Stimulated activated naive CD8-positive, alpha-beta T cell treated with anti-CD3 and anti-CD28 coated beads, Interleukin-15, amount 100 ng/mL, for 72 hours (primary cell): ENCODE measurements around the gene YIPF1.

Experiments
- ATAC-seq: fragments of 150-1000 bp; cut with Tn5 transposase; 2 replicates; pipeline ENCODE4 v1.10.0; 2021; ENCODE audit warnings: mild to moderate bottlenecking, moderate library complexity
- DNase-seq, 2 donors: peaks; one replicate each; pipeline ENCODE4 v3.0.0; 2021 to 2022
- H3K27ac Mint-ChIP-seq, 2 donors: one replicate each; pipeline ENCODE4 v1.8.0; 2022; ENCODE audit warnings: mild to moderate bottlenecking in 2 of 2, mixed read lengths in 2 of 2, moderate library complexity in 2 of 2
- H3K27me3 Mint-ChIP-seq: one replicate; pipeline ENCODE4 v1.8.0; 2022; ENCODE audit warnings: mixed read lengths
- H3K4me1 Mint-ChIP-seq: one replicate; pipeline ENCODE4 v1.8.0; 2022; ENCODE audit warnings: mild to moderate bottlenecking, mixed read lengths
- H3K4me3 Mint-ChIP-seq, 2 donors: one replicate each; pipeline ENCODE4 v1.8.0; 2022; ENCODE audit warnings: mild to moderate bottlenecking in 2 of 2, mixed read lengths in 2 of 2, moderate library complexity in 1 of 2
- H3K9me3 Mint-ChIP-seq, 2 donors: one replicate each; pipeline ENCODE4 v1.8.0; 2022; ENCODE audit warnings: mixed read lengths in 2 of 2

YIPF1 gene

DNA sequence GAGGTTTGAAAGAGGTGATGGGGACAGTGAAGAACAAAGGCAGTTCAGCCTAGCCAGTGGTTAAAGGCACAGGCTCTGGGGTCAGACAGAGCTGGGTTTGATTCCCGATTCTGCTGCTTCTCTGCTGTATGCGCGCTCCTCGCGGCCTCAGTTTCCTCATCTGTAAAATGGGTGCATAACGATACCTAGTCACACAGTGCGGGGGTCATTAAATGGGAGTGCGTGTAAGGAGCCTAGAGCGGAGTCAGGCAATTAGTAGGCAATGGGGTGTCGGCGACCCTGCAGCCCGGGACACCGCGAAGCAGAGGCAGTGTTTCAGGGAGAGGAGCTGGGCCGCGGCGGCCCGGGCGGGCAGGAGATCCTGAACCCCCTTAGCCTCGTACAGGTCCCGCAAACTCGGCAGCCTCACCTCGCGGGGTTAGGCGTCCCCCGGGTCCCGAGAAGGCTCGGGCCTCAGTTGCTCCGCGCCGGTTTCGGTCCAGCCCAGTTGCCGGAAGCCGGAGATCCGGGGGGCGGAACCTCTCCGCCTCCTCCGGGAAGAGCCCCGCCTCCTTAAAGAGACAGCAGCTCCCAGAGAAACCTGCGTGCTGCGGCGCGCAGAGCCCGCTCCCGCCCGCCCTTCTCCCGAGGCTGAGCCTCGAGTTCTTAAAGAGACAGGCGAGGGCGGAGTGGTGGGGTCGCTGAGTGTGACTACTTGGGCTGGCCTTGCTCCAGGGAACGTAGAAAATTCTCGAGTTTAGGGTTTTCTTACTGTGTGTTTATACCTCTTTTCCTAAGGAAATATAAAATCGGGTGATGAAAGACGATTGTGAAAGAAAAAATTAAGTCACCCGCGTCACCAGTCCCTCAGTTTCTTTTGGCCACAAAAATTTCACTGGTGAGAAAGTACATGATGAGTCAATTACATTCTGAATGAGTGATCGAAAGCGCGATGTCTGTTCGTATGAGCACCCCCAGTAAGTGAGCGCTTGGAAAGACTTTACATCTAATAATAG is at the start of gene YIPF1:
Gene YIPF1, minus strand, starts transcription at position 494 of the 995 bp plus-strand sequence. CDS start 860 bp downstream, outside the sequence.
- ATAC-seq: peak; percentile 90
- no peaks in the 10 kb centered on the region for H3K9me3 Mint-ChIP-seq

DNA sequence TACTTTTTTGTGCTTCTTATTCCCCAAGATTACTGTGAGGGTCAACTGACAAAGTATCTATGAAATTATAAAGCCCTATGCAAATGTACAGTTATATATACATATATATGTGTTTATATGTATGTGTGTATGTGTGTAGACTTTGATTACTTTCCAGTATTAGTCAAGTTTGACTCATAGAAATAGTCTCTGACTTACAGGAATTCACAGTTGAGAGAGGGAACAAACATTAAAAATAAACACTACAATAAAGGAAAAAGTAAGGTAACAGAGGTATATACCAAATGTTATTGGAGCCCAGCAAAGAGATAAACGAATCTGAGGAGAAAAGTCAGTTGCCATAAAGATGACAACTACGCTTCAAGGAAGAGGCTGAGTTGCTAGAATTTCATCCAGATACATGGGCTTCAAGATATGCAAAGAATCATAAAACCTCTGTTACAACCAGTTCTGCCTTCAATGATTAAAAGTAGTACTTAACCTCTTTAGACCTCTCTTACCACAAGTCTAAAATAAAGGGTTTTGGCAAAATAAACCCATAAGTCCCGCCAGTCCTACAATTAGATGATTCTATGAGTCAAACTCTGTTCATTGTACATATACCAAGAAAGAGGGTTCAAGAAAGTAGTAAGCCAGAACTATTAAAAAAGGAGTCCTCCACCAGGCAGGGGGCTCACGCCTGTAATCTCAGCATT is 48.7 kb upstream of the YIPF1 start:
- ATAC-seq (no peak), DNase-seq (no peak)
- no peak overlapping the region for H3K27ac Mint-ChIP-seq
- H3K27me3 Mint-ChIP-seq: no peaks in the 10 kb centered on the region
- peaks cover 0 to 9% of the 10 kb centered on the region in 2 donors for H3K9me3 Mint-ChIP-seq
- no peak overlapping the region for H3K4me3 Mint-ChIP-seq
- peaks cover 25% of the 10 kb centered on the region for H3K4me1 Mint-ChIP-seq

More for the DNA sequence above, at the start of gene YIPF1:
- Mint-ChIP-seq H3K4me3 (peak within 1 kb of the TSS; percentile 96 to 98), H3K4me1 (peaks cover 53% of the 10 kb centered on the region), H3K27ac (peak within 1 kb of the TSS; percentile 99), H3K27me3 (no peaks in the 10 kb centered on the region)
- peak; percentile 80 to 88 for DNase-seq

DNA sequence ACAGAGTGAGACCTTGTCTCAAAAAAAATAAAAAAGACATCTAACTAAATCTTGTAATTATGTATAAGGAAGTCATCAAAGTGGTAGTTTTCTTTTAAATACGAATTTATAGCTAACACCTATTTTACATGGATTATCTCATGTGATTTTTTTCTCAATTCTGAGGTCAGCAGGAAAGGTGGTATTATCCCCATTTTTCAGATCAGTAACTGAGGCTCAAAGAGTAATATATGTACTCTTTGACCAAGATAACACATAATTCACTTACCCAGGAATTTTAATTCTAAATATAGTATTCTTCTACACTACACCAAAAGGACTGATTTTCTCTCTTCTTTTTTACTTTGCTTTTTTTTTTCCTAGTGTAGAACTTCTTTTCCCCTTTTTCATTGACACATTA is 46.8 kb upstream of the YIPF1 start:
- Mint-ChIP-seq H3K27ac (no peak overlapping the region), H3K27me3 (no peaks in the 10 kb centered on the region), H3K4me3 (no peak overlapping the region), H3K9me3 (peaks cover 0 to 9% of the 10 kb centered on the region in 2 donors), H3K4me1 (peaks cover 16% of the 10 kb centered on the region)
- ATAC-seq (no peak), DNase-seq (no peak)

DNA sequence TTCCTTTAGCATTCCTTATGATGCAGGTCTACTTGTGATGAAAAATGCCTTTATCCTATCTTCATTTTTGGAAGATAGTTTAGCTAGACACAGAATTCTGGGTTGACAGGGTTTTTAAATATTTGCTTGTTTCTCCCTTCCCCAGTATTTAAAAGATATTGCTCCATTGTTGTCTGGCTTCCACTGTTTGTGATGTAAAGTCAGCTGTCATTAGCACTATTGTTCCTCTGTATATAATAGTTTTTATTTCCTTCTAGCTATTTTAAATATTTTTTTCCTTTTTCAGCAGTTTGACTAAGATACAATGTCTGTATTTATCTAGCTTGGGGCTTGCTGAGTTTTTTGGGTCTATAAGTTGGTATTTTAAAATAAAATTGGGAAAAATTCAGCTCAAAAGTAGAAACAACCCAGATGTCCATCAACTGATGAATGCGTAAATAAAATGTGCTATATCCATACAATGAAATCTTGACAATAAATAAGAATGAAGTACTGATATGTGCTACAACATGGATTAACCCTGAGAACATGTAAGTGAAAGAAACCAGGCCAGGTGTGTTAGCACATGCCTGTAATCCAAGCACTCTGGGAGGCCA is 44.7 kb upstream of the YIPF1 start:
- DNase-seq (no peak), ATAC-seq (no peak)
- Mint-ChIP-seq H3K27ac (no peak overlapping the region), H3K27me3 (no peaks in the 10 kb centered on the region), H3K4me1 (peaks cover 10% of the 10 kb centered on the region), H3K9me3 (peaks cover 0 to 9% of the 10 kb centered on the region in 2 donors), H3K4me3 (no peak overlapping the region)

DNA sequence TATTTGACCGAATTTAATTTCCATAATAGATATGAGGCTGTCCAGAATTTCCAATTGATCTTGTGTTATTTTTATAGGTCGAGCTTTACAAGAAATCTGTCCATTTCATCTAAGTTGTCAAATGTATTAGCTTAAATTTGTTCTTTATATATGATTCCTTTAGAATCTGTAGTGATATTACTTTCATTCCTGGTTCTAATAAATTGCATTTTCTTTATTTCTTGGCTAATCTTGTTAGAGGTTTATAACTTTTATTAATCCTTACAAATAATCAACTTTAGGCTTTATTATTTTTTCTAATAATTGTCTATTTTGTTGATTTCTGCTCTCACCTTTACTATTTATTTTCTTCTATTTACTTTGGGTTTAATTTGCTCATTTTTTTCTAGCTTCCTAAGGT is 41.9 kb upstream of the YIPF1 start:
- peaks cover 0 to 9% of the 10 kb centered on the region in 2 donors for H3K9me3 Mint-ChIP-seq
- H3K4me1 Mint-ChIP-seq: peaks cover under 1% of the 10 kb centered on the region
- H3K27me3 Mint-ChIP-seq: no peaks in the 10 kb centered on the region
- H3K27ac Mint-ChIP-seq: no peak overlapping the region
- ATAC-seq (no peak), DNase-seq (no peak)
- H3K4me3 Mint-ChIP-seq: no peak overlapping the region

DNA sequence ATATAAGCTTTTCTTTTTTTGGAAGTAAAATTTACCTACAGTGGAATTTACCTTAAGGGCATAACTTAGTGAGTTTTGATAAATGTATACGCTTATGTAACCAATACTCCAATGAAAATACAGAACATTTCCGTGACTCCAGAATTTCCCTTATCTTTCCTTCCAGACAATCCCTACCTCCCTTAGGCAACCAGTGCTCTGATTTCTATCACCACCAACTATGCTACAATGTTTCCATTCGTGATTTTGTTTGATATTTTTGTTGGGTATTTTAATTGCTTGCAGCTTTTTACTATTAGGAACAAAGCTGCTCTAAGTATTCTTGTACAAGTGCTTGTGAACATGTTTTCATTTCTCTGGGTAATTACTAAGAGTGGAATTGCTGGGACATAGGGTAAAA is 41.3 kb upstream of the YIPF1 start:
- ATAC-seq (no peak), DNase-seq (no peak)
- H3K27ac Mint-ChIP-seq: no peak overlapping the region
- no peaks in the 10 kb centered on the region for H3K4me1 Mint-ChIP-seq
- H3K27me3 Mint-ChIP-seq: no peaks in the 10 kb centered on the region
- no peak overlapping the region for H3K4me3 Mint-ChIP-seq
- H3K9me3 Mint-ChIP-seq: peaks cover 0 to 9% of the 10 kb centered on the region in 2 donors

DNA sequence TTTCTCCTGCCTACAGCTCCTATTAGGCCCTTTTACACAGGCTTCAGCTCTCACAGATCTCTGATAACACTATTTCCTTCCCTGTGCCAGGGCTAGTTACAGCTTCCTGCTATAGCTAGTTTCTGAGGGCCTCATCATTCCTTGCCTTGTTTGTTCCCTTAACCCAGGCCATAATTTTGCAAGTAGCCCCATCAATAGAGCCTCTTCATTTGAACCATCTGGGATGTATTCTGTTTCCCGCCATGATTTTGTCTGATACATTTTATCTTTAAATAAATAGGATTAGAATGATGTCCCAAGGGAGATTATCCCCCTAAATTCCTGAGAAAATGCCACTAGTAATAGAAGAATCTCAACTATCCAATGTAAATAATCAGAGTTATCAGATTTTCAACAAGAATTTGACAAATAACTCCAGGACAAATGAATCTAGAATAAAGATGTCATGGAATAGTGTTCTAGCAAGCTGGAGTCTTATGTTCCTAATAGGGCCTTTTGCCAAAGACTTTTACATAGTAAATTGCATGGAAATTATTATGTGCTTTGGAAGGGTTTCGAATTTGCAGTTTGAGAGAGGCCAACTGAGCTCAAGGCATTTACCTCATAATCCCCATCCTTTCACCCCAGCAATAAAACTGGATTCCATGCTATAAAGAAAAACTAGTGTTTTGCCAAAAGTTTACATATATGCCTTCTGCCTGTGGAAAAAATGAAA is 39.8 kb upstream of the YIPF1 start:
- no peak overlapping the region for H3K4me3 Mint-ChIP-seq
- no peaks in the 10 kb centered on the region for H3K9me3 Mint-ChIP-seq
- no peaks in the 10 kb centered on the region for H3K27me3 Mint-ChIP-seq
- H3K4me1 Mint-ChIP-seq: no peaks in the 10 kb centered on the region
- ATAC-seq (no peak), DNase-seq (no peak)
- no peak overlapping the region for H3K27ac Mint-ChIP-seq

DNA sequence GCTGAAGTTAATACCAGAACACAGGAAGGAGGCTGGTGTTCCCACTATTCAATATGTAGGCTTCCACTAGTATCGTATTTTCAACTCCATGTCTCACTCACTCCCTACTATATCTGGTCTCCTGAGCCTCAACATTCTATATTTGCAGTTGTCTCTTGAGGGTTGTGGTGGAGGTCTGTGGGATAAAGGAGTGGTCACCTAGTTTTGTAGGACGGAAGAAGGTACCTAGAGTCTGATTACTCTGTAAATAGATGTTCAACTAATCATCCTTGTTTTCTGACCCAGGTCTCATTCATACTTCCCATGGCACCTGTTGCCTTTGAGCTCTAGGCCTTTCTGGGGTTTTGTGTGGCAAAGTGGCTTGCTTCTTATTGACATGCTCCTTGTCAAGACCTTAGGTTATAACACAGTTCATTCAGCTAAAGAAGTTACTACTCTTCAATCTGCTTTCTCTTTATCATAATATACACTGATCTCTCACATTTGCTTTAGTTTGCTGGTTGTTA is 37.8 kb upstream of the YIPF1 start:
- no peak for DNase-seq
- no peak overlapping the region for H3K27ac Mint-ChIP-seq
- no peaks in the 10 kb centered on the region for H3K4me1 Mint-ChIP-seq
- no peaks in the 10 kb centered on the region for H3K27me3 Mint-ChIP-seq
- no peak overlapping the region for H3K4me3 Mint-ChIP-seq
- no peak for ATAC-seq
- H3K9me3 Mint-ChIP-seq: no peaks in the 10 kb centered on the region

DNA sequence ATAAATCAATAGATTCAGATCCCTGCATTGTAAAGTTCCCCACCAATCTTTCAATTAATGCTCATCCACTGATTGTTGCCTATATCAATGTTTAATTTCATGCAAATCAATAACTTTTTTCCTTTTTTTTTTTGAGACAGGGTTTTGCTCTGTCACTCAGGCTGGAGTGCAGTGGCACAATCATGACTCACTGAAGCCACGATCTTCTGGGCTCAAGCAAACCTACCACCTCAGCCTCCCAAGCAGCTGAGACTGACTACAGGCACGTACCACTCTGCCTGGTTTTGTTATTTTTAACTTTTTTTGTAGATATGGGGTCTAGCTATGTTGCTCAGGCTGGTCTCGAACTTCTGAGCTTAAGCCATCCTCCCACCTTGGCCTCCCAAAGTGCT is 30.1 kb upstream of the YIPF1 start:
- Mint-ChIP-seq H3K27me3 (no peaks in the 10 kb centered on the region), H3K9me3 (no peaks in the 10 kb centered on the region), H3K4me3 (peak overlapping the region in 1 of 2 donors; percentile 48), H3K4me1 (peaks cover 30% of the 10 kb centered on the region), H3K27ac (peak overlapping the region in 1 of 2 donors; percentile 95)
- ATAC-seq (peak; percentile 90), DNase-seq (peak; percentile 14 to 23)

DNA sequence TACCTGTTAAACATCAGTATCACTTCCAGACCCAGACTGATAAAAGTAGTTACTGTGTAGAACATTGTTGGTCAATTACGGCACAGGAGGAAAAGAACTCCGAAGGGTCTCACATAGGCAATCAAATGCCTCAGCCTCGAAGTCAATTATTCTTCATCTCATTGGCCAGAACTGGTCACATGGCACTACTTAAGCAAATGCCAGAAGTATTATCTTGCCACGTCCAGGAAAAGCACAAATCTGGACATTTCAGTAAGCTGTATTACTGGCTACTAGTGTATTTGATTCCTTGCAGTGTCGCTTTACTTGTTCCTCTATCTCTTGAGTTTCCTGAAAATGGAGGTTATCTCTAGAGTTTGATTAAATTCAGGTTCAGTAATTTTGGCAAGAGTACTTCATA is 28.7 kb upstream of the YIPF1 start:
- Mint-ChIP-seq H3K27me3 (no peaks in the 10 kb centered on the region), H3K27ac (no peak overlapping the region), H3K4me1 (peaks cover 38% of the 10 kb centered on the region), H3K4me3 (no peak overlapping the region), H3K9me3 (no peaks in the 10 kb centered on the region)
- ATAC-seq (no peak), DNase-seq (no peak)

DNA sequence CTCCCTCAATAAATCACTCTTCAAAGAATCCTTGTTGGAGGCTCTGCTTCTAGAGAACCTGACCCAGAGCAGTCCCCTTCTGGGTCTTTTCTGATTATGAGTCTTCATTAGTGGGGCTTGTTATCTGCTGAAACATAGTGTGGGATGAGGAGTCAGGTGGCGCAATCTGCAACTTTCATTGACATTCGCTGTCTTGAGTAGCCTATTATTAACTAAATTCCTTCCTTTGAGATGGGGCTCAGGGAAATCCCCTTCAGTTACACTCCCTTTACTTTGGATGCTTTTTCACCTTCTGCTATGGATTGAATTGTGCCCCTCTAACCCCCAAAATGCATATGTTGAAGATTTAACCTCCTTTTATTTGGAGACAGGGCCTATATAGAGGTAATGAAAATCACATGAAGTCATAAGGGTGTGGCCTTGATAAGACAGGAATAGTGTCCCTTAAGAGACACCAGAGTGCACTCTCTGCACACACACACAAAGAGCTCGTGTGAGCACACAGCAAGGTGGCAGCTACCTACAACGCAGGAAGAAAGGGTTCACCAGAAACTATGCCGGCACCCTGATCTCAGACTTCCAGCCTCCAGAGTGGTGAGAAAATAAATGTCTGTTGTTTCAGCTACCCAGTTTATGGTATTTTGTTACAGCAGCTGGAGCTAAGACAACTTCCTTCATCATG is 23.9 kb upstream of the YIPF1 start:
- no peak for ATAC-seq
- peak overlapping the region in 1 of 2 donors; percentile 30 for H3K27ac Mint-ChIP-seq
- no peak for DNase-seq
- H3K4me3 Mint-ChIP-seq: no peak overlapping the region
- peaks cover 19% of the 10 kb centered on the region for H3K4me1 Mint-ChIP-seq
- no peaks in the 10 kb centered on the region for H3K9me3 Mint-ChIP-seq
- H3K27me3 Mint-ChIP-seq: no peaks in the 10 kb centered on the region

DNA sequence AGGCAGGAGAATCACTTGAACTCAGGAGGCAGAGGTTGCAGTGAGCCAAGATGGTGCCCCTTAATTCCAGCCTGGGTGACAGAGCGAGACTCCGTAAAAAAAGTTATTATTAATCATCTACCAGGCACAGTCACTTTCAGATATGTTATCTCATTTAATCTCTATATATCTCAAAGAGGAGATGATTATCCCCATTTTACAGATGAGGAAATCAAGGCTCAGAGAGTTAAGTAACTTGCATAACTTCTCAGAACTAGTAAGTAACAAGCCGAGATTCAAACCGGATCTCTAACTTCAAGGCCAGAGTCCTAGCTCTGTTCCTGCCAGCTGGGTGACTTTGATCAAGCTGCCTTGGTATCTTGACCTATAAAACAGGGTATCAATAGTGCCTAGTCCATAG is 21.8 kb upstream of the YIPF1 start:
- ATAC-seq (no peak), DNase-seq (no peak)
- H3K27ac Mint-ChIP-seq: no peak overlapping the region
- H3K27me3 Mint-ChIP-seq: no peaks in the 10 kb centered on the region
- peaks cover 11% of the 10 kb centered on the region for H3K4me1 Mint-ChIP-seq
- H3K4me3 Mint-ChIP-seq: no peak overlapping the region
- no peaks in the 10 kb centered on the region for H3K9me3 Mint-ChIP-seq

DNA sequence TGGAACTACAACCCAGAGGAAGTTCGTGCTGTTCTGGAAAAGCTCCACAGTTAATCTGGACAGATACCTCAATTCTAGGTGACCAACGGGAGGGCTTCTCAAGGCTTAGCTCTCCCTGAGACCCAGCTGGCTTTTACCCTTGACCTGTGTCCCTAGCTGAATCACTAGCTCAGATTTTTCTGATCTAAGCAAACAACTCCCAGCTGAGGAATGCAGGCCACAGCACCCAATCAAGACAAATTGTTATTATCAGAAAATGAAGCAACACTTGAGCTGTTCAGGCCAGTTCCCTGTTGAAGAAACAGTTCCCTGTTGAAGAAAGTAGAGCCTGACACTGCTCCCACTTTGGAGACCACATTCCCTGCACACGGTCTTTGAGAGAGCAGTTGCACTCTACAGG is 20.3 kb upstream of the YIPF1 start:
- H3K9me3 Mint-ChIP-seq: no peaks in the 10 kb centered on the region
- no peak overlapping the region for H3K4me3 Mint-ChIP-seq
- no peaks in the 10 kb centered on the region for H3K27me3 Mint-ChIP-seq
- no peak overlapping the region for H3K27ac Mint-ChIP-seq
- ATAC-seq (no peak), DNase-seq (no peak)
- H3K4me1 Mint-ChIP-seq: peaks cover 10% of the 10 kb centered on the region

DNA sequence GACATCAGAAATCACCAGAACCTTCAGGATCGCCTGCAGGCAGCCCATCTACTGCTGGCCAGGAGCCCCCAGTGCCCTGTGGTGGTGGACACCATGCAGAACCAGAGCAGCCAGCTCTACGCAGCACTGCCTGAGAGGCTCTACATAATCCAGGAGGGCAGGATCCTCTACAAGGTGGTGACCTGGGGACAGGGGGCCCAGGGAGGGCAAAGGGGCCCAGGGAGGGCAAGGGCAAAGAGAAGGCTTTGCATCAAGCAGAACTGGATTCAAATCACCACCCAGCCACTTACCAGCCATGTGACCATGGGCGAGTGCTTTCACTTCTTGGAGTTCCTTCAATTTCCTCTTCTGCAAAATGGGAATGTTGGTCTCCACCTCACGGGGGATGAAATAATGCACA is 16.5 kb upstream of the YIPF1 start:
- H3K4me1 Mint-ChIP-seq: peaks cover 4% of the 10 kb centered on the region
- no peak overlapping the region for H3K4me3 Mint-ChIP-seq
- ATAC-seq (no peak), DNase-seq (no peak)
- no peak overlapping the region for H3K27ac Mint-ChIP-seq
- no peaks in the 10 kb centered on the region for H3K27me3 Mint-ChIP-seq
- no peaks in the 10 kb centered on the region for H3K9me3 Mint-ChIP-seq

DNA sequence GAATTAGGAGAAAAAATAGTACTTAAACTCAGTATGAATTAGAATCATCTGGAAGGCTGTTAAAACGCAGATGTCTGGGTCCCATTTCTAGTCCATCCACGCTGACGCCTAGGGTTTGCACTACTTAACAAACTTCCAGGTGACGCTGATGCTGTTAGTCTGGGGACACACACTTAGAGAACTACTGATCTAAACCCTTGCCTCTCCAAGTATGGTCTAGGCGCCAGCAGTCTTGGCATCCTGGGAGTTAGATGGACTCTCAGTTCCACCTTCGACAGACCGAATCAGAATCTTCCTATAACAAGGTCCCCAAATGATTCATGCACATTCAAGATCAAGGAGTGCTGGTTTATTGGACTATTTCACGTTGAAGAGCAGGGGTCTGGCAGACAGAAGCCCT is 15.9 kb upstream of the YIPF1 start:
- H3K9me3 Mint-ChIP-seq: no peaks in the 10 kb centered on the region
- H3K27ac Mint-ChIP-seq: no peak overlapping the region
- no peak for ATAC-seq
- H3K4me3 Mint-ChIP-seq: no peak overlapping the region
- DNase-seq: no peak
- no peaks in the 10 kb centered on the region for H3K27me3 Mint-ChIP-seq
- peaks cover 7% of the 10 kb centered on the region for H3K4me1 Mint-ChIP-seq
